Astrocyte (in vitro differentiated cells and primary cell): ENCODE results near the gene ASTN1. TPM values are rescaled to one million over a fixed set of nuclear protein-coding genes. Genes with fewer than 3 reads are reported as not detected.

Experiments used
- DNase-seq: peaks from one replicate; pipeline ENCODE4 v3.0.0-alpha.2; 2010; ENCODE audit warnings: low read depth
- FAIRE-seq: peaks from 2 replicates; lab custom pipeline; 2011; peaks lifted over from hg19 to GRCh38; lab: Jason Lieb, UNC
- H2AFZ ChIP-seq: 2 replicates; pipeline ENCODE4 v1.6.0; 2012; ENCODE audit warnings: low read depth, low read length, inconsistent platforms
- H3K27ac ChIP-seq: 2 replicates; pipeline ENCODE4 v1.5.1; 2011; ENCODE audit warnings: low read depth, low read length, inconsistent platforms
- H3K27me3 ChIP-seq: 2 replicates; pipeline ENCODE4 v1.6.0; 2011; ENCODE audit warnings: low read length, inconsistent platforms; ENCODE audit not compliant: insufficient read depth
- H3K36me3 ChIP-seq: 2 replicates; pipeline ENCODE4 v1.5.1; 2011; ENCODE audit warnings: low read length, inconsistent platforms; ENCODE audit not compliant: insufficient read depth
- H3K4me1 ChIP-seq: 2 replicates; pipeline ENCODE4 v1.5.1; 2011; ENCODE audit warnings: low read length, inconsistent platforms; ENCODE audit not compliant: insufficient read depth
- H3K4me2 ChIP-seq: 2 replicates; pipeline ENCODE4 v1.6.0; 2012; ENCODE audit warnings: low read length, inconsistent platforms
- H3K4me3 ChIP-seq: 2 replicates; pipeline ENCODE4 v1.5.1; 2011; ENCODE audit warnings: low read depth, mild to moderate bottlenecking, low read length, inconsistent platforms; ENCODE audit not compliant: insufficient read depth
- H3K79me2 ChIP-seq: 2 replicates; pipeline ENCODE4 v1.6.0; 2012; ENCODE audit warnings: mild to moderate bottlenecking, low read length, inconsistent platforms; ENCODE audit not compliant: insufficient read depth
- H3K9ac ChIP-seq: 2 replicates; pipeline ENCODE4 v1.6.0; 2012; ENCODE audit warnings: mild to moderate bottlenecking, low read length, inconsistent platforms
- H3K9me3 ChIP-seq: 2 replicates; pipeline ENCODE4 v1.5.1; 2012; ENCODE audit warnings: low read depth, mild to moderate bottlenecking, low read length, inconsistent platforms; ENCODE audit not compliant: insufficient read depth
- H4K20me1 ChIP-seq: 2 replicates; pipeline ENCODE4 v1.6.0; 2012; ENCODE audit warnings: low read length, inconsistent platforms; ENCODE audit not compliant: insufficient read depth
- H3K27ac Mint-ChIP-seq: one replicate; pipeline ENCODE4 v1.8.0; 2021; ENCODE audit warnings: mild to moderate bottlenecking, mixed read lengths; ENCODE audit not compliant: unreplicated experiment
- H3K27me3 Mint-ChIP-seq: one replicate; pipeline ENCODE4 v1.8.0; 2021; ENCODE audit warnings: low read depth, mixed read lengths; ENCODE audit not compliant: unreplicated experiment
- H3K36me3 Mint-ChIP-seq: one replicate; pipeline ENCODE4 v1.8.0; 2021; ENCODE audit warnings: low read depth, mixed read lengths; ENCODE audit not compliant: unreplicated experiment
- H3K4me1 Mint-ChIP-seq: one replicate; pipeline ENCODE4 v1.8.0; 2021; ENCODE audit warnings: low read depth, mixed read lengths; ENCODE audit not compliant: unreplicated experiment
- H3K4me3 Mint-ChIP-seq: one replicate; pipeline ENCODE4 v1.8.0; 2021; ENCODE audit warnings: mild to moderate bottlenecking, moderate library complexity, mixed read lengths; ENCODE audit not compliant: unreplicated experiment
- H3K9me3 Mint-ChIP-seq: one replicate; pipeline ENCODE4 v1.8.0; 2021; ENCODE audit warnings: mild to moderate bottlenecking, mixed read lengths; ENCODE audit not compliant: unreplicated experiment
- CTCF ChIP-seq: IDR thresholded peaks from 2 replicates; pipeline ENCODE4 v1.5.1; 2011; ENCODE audit warnings: low read depth, mild to moderate bottlenecking, inconsistent platforms, low read length, moderate library complexity; ENCODE audit not compliant: insufficient read depth
- EZH2 ChIP-seq: IDR thresholded peaks from 2 replicates; pipeline ENCODE4 v1.6.1; 2012; ENCODE audit warnings: mild to moderate bottlenecking, low read length, inconsistent platforms; ENCODE audit not compliant: insufficient read depth
- total RNA-seq: library from RNA; stranded (reverse); gene quantifications from 2 replicates; pipeline ENCODE4 v1.2.1, GENCODE V29; 2021

Gene ASTN1
- total RNA-seq, 1 donor from 2014 or later: 0.50 TPM

GRCh38 chr1:177011508-177011907, 153.0 kb downstream of the ASTN1 start:
- Mint-ChIP-seq H3K27me3 (peaks cover 11% of the 10 kb centered on the region), H3K27ac (no peak overlapping the region), H3K9me3 (no peaks in the 10 kb centered on the region), H3K4me1 (no peaks in the 10 kb centered on the region), H3K36me3 (no peaks in the 10 kb centered on the region), H3K4me3 (no peak overlapping the region)
- H3K4me2 ChIP-seq: no peak overlapping the region
- H3K9ac ChIP-seq: no peak overlapping the region
- no peak overlapping the region for H2AFZ ChIP-seq
- H4K20me1 ChIP-seq: no peaks in the 10 kb centered on the region
- TF ChIP-seq EZH2 (no peak), CTCF (no peak)
- no peak overlapping the region for H3K27ac ChIP-seq
- no peaks in the 10 kb centered on the region for H3K27me3 ChIP-seq
- H3K36me3 ChIP-seq: no peaks in the 10 kb centered on the region
- no peaks in the 10 kb centered on the region for H3K4me1 ChIP-seq
- DNase-seq: no peak
- H3K9me3 ChIP-seq: no peaks in the 10 kb centered on the region
- no peak overlapping the region for H3K4me3 ChIP-seq
- no peak for FAIRE-seq
- no peaks in the 10 kb centered on the region for H3K79me2 ChIP-seq

GRCh38 chr1:177010211-177010825, 154.2 kb downstream of the ASTN1 start:
- H3K4me3 Mint-ChIP-seq: no peak overlapping the region
- H3K27me3 Mint-ChIP-seq: peaks cover 11% of the 10 kb centered on the region
- no peaks in the 10 kb centered on the region for H3K36me3 Mint-ChIP-seq
- H2AFZ ChIP-seq: no peak overlapping the region
- H3K4me1 Mint-ChIP-seq: no peaks in the 10 kb centered on the region
- no peaks in the 10 kb centered on the region for H3K4me1 ChIP-seq
- H3K4me3 ChIP-seq: no peak overlapping the region
- no peaks in the 10 kb centered on the region for H3K36me3 ChIP-seq
- no peak overlapping the region for H3K27ac Mint-ChIP-seq
- no peaks in the 10 kb centered on the region for H3K79me2 ChIP-seq
- H3K9me3 ChIP-seq: no peaks in the 10 kb centered on the region
- DNase-seq (no peak), FAIRE-seq (no peak)
- no peak overlapping the region for H3K27ac ChIP-seq
- H4K20me1 ChIP-seq: no peaks in the 10 kb centered on the region
- TF ChIP-seq EZH2 (no peak), CTCF (no peak)
- no peak overlapping the region for H3K4me2 ChIP-seq
- H3K27me3 ChIP-seq: no peaks in the 10 kb centered on the region
- no peaks in the 10 kb centered on the region for H3K9me3 Mint-ChIP-seq
- H3K9ac ChIP-seq: no peak overlapping the region

GRCh38 chr1:177008653-177009052, 155.9 kb downstream of the ASTN1 start:
- H3K9me3 ChIP-seq: no peaks in the 10 kb centered on the region
- DNase-seq (no peak), FAIRE-seq (no peak)
- Mint-ChIP-seq H3K9me3 (no peaks in the 10 kb centered on the region), H3K4me1 (no peaks in the 10 kb centered on the region), H3K4me3 (no peak overlapping the region), H3K36me3 (no peaks in the 10 kb centered on the region), H3K27me3 (peaks cover 9% of the 10 kb centered on the region), H3K27ac (no peak overlapping the region)
- H3K27ac ChIP-seq: no peak overlapping the region
- TF ChIP-seq CTCF (no peak), EZH2 (no peak)
- H4K20me1 ChIP-seq: no peaks in the 10 kb centered on the region
- H3K79me2 ChIP-seq: no peaks in the 10 kb centered on the region
- H3K4me2 ChIP-seq: no peak overlapping the region
- H3K4me1 ChIP-seq: no peaks in the 10 kb centered on the region
- no peak overlapping the region for H3K9ac ChIP-seq
- H3K27me3 ChIP-seq: no peaks in the 10 kb centered on the region
- H3K36me3 ChIP-seq: no peaks in the 10 kb centered on the region
- H2AFZ ChIP-seq: no peak overlapping the region
- H3K4me3 ChIP-seq: no peak overlapping the region
